Endothelial cell of umbilical vein (primary cell): ENCODE data around the gene GYG1. TPM values are rescaled to one million over a fixed set of nuclear protein-coding genes. Genes with fewer than 3 reads are reported as not detected.

Source experiments
- BruUV-seq: library from RNA; stranded (reverse); fragments of 400-500 nt; replicated peaks from 2 replicates; lab custom pipeline; 2021; lab: Mats Ljungman, UMichigan
- CTCF ChIA-PET: fragments of 300-600, 350-600 bp; sonication (Branson Sonifier 250); formaldehyde crosslinking; loops from one replicate; lab custom pipeline; 2021; ENCODE audit warnings: antibody characterized with exemption, inconsistent platforms; lab: Charles Lee
- POLR2A ChIA-PET: fragments of 300-600, 350-600 bp; sonication (Branson Sonifier 250); formaldehyde crosslinking; loops from one replicate; lab custom pipeline; 2021; ENCODE audit warnings: antibody characterized with exemption, inconsistent platforms; lab: Charles Lee
- DNase-seq: peaks from one replicate; pipeline ENCODE4 v3.0.0-alpha.2; 2011; ENCODE audit warnings: low read depth, low spot score
- FAIRE-seq: peaks from 2 replicates; lab custom pipeline; 2011; peaks lifted over from hg19 to GRCh38; lab: Jason Lieb, UNC
- H2AFZ ChIP-seq: 2 replicates; pipeline ENCODE4 v1.6.0; 2012; ENCODE audit warnings: low read depth, low read length, control low read depth, inconsistent platforms
- H3K27ac ChIP-seq: 2 replicates; pipeline ENCODE4 v1.5.1; 2011; ENCODE audit warnings: low read depth, mild to moderate bottlenecking, control low read depth, low read length, moderate library complexity; ENCODE audit not compliant: insufficient read depth
- H3K27me3 ChIP-seq, 2 experiments: 2 replicates each; pipeline versions ENCODE4 v1.6.0 to v1.6.1; 2011; ENCODE audit warnings: low read length in 2 of 2, mixed read lengths in 1 of 2; ENCODE audit not compliant: control insufficient read depth in 2 of 2, insufficient read depth in 2 of 2
- H3K36me3 ChIP-seq, 2 experiments: 2 replicates in 1 of 2; 3 replicates in 1 of 2; pipeline ENCODE4 v1.5.1; 2011; ENCODE audit warnings: low read length in 2 of 2, mild to moderate bottlenecking in 1 of 2, moderate library complexity in 1 of 2; ENCODE audit not compliant: control insufficient read depth in 2 of 2, insufficient read depth in 2 of 2; ENCODE audit errors: extremely low read depth in 1 of 2
- H3K4me1 ChIP-seq: 3 replicates; pipeline ENCODE4 v1.5.1; 2011; ENCODE audit warnings: mild to moderate bottlenecking, low read length; ENCODE audit not compliant: control insufficient read depth, insufficient read depth; ENCODE audit errors: extremely low read depth
- H3K4me2 ChIP-seq: 2 replicates; pipeline ENCODE4 v1.6.1; 2011; ENCODE audit warnings: low read length, control low read depth, mixed read lengths; ENCODE audit not compliant: insufficient read depth
- H3K4me3 ChIP-seq, 3 experiments: fragments of 200-600 bp in 1 of 3; sonication (generic), shearing (Covaris generic) in 1 of 3; replicated peaks in 1 of 3; 2 replicates each; pipeline ENCODE4 v1.5.1; 2011 to 2016; ENCODE audit warnings: control low read depth in 3 of 3, low read length in 3 of 3, mild to moderate bottlenecking in 2 of 3, inconsistent platforms in 1 of 3, low read depth in 1 of 3, moderate library complexity in 1 of 3; ENCODE audit not compliant: insufficient read depth in 1 of 3
- H3K79me2 ChIP-seq: 2 replicates; pipeline ENCODE4 v1.6.0; 2012; ENCODE audit warnings: low read length, inconsistent platforms; ENCODE audit not compliant: control insufficient read depth, insufficient read depth
- H3K9ac ChIP-seq: replicated peaks from 2 replicates; pipeline ENCODE3; 2011; ENCODE audit warnings: low read length, control low read depth; ENCODE audit not compliant: insufficient read depth; ENCODE audit errors: extremely low read depth
- H3K9me1 ChIP-seq: replicated peaks from 3 replicates; pipeline ENCODE4 v1.6.0; 2011; ENCODE audit warnings: mild to moderate bottlenecking, low read length; ENCODE audit not compliant: control insufficient read depth, insufficient read depth; ENCODE audit errors: extremely low read depth
- H3K9me3 ChIP-seq: replicated peaks from 2 replicates; pipeline ENCODE4 v1.5.1; 2012; ENCODE audit warnings: low read length, inconsistent platforms; ENCODE audit not compliant: control insufficient read depth, insufficient read depth
- H4K20me1 ChIP-seq: replicated peaks from 2 replicates; pipeline ENCODE3; 2011; ENCODE audit warnings: mild to moderate bottlenecking, low read length; ENCODE audit not compliant: control insufficient read depth, insufficient read depth; ENCODE audit errors: extremely low read depth
- EZH2 ChIP-seq: IDR thresholded peaks from 2 replicates; pipeline ENCODE4 v1.6.1; 2012; ENCODE audit warnings: borderline replicate concordance, low read depth, mild to moderate bottlenecking, moderate library complexity, low read length, inconsistent platforms; ENCODE audit not compliant: severe bottlenecking
- GATA2 ChIP-seq: IDR thresholded peaks from 2 replicates; pipeline ENCODE4 v1.7.0; 2011; ENCODE audit warnings: low read depth, mild to moderate bottlenecking, moderate library complexity, mixed read lengths, low read length; ENCODE audit not compliant: insufficient read length, insufficient read depth
- JUN ChIP-seq: IDR thresholded peaks from 2 replicates; pipeline ENCODE4 v1.6.1; 2011; ENCODE audit warnings: borderline replicate concordance, low read depth; ENCODE audit not compliant: insufficient read length, insufficient read depth
- MYC ChIP-seq: IDR thresholded peaks from one replicate; pipeline ENCODE4 v1.6.1; 2011; ENCODE audit warnings: mild to moderate bottlenecking, low read depth, low read length
- POLR2AphosphoS5 ChIP-seq: IDR thresholded peaks from 2 replicates; pipeline ENCODE4 v1.6.1; 2012; ENCODE audit warnings: low read depth, mild to moderate bottlenecking, control low read depth, low read length, moderate library complexity; ENCODE audit not compliant: insufficient read depth
- dilution Hi-C: fragments of 300-500 bp; cut with MboI; formaldehyde crosslinking; loops from one replicate; pipeline ENCODE4 v1.15.0; 2019; ENCODE audit warnings: low sequenced_read_pairs; ENCODE audit not compliant: extremely low pct_ligation_motif_present
- intact Hi-C: fragments of 100-400 bp; cut with micrococcal nuclease; formaldehyde crosslinking; loops from one replicate; pipeline ENCODE4 v1.10.0; 2022
- polyA plus RNA-seq, 4 experiments: library from polyadenylated mRNA; depleted of rRNA in 3 of 4; stranded (reverse) in 3 of 4; unstranded in 1 of 4; fragments of >200 nt; gene quantifications; 2 replicates each; pipeline versions ENCODE4 v1.2.1 to v1.2.3, GENCODE V29; 2011 to 2012; ENCODE audit warnings: missing spikeins in 1 of 4
- total RNA-seq: library from RNA; stranded (reverse); gene quantifications from 2 replicates; pipeline ENCODE4 v1.2.3, GENCODE V29; 2021
- TF ChIP-seq, protein P1 (sequence below): IDR thresholded peaks from 2 replicates; pipeline ENCODE4 v1.6.1; 2011; ENCODE audit not compliant: insufficient read depth, insufficient read length

The GYG1 gene
- total and polyA plus RNA-seq, 2 donors (not counting 3 experiments of a cell fraction or from before 2014, with no cell fraction given): 24.7 to 58.5 TPM

DNA sequence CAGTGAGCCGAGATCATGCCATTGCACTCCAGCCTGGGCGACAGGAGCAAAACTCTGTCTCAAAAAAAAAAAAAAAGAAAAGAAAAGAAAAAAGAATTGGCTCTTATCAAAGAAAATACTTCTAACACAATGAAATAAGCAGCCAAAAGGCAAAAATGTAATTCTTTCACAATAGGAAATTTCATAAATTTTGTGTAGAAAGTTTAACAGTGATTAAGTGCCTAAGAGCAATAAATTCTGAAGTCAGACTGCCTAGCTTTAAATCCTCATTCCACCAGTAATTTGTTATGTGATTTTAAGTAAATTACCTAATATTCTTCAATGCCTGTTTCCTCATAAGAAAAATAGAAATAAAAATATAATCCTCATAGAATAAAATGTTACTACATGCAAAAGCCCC lies 70.4 kb downstream of the GYG1 start:
- Histone ChIP-seq H3K9ac (no peak overlapping the region), H3K79me2 (no peaks in the 10 kb centered on the region), H2AFZ (no peak overlapping the region), H3K9me3 (no peaks in the 10 kb centered on the region), H3K4me1 (no peaks in the 10 kb centered on the region), H3K4me2 (no peak overlapping the region), H3K9me1 (no peaks in the 10 kb centered on the region), H3K36me3 (peaks cover 0 to 5% of the 10 kb centered on the region in 2 experiments), H3K27me3 (no peaks in the 10 kb centered on the region), H4K20me1 (no peaks in the 10 kb centered on the region), H3K27ac (no peak overlapping the region), H3K4me3 (no peak overlapping the region)
- dilution Hi-C loops: no loop called here
- FAIRE-seq (no peak), DNase-seq (no peak)
- CTCF ChIA-PET: no interaction called here
- no peak for TF ChIP-seq POLR2AphosphoS5
- POLR2A ChIA-PET: no interaction called here
- intact Hi-C loops: no loop called here
- BruUV-seq: no TSS peak

DNA sequence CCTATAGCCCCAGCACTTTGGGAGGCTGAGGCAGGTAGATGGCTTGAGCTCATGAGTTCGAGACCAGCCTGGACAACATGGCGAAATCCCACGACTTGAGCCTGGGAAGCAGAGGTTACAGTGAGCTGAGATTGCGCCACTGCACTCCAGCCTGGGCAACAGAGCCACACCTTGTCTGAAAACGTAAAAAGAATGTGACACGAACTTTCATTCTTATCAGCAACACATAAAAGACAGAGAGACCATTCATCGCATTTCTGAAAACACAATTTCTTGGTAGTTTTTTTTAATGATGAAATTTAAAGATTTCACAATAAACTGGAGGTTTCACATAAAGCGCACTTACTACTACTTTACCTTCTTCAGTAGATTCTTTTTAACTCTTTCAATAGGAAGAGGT lies 76.5 kb downstream of the GYG1 start:
- peaks cover 2% of the 10 kb centered on the region in 2 experiments for H3K36me3 ChIP-seq
- TF ChIP-seq, protein P1, sequence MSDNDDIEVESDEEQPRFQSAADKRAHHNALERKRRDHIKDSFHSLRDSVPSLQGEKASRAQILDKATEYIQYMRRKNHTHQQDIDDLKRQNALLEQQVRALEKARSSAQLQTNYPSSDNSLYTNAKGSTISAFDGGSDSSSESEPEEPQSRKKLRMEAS: no peak
- TF ChIP-seq JUN: no peak
- no peak for TF ChIP-seq EZH2
- TF ChIP-seq GATA2: no peak
- TF ChIP-seq POLR2AphosphoS5: no peak
- no peak for TF ChIP-seq MYC
- CTCF ChIA-PET: interaction anchor here (1.9 kb wide), 1 partner anchor 113 kb away, joined by 8 read pairs; no protein-coding TSS in a partner anchor
- no peaks in the 10 kb centered on the region for H4K20me1 ChIP-seq
- H3K79me2 ChIP-seq: no peaks in the 10 kb centered on the region
- H2AFZ ChIP-seq: no peak overlapping the region
- H3K4me1 ChIP-seq: no peaks in the 10 kb centered on the region
- dilution Hi-C loops (no loop called here), intact Hi-C loops (no loop called here)
- DNase-seq (no peak), FAIRE-seq (no peak)
- H3K4me3 ChIP-seq: no peak overlapping the region
- H3K9me1 ChIP-seq: no peaks in the 10 kb centered on the region
- no peak overlapping the region for H3K9ac ChIP-seq
- no peak overlapping the region for H3K4me2 ChIP-seq
- no peaks in the 10 kb centered on the region for H3K9me3 ChIP-seq
- POLR2A ChIA-PET: no interaction called here
- H3K27ac ChIP-seq: no peak overlapping the region
- BruUV-seq: no TSS peak
- no peaks in the 10 kb centered on the region for H3K27me3 ChIP-seq

Other genes starting within 250 kb of the GYG1 start
- gene CPB1, start 163.7 kb upstream of the GYG1 start, total RNA-seq: not detected in 2 replicates
- gene CPB1, start 163.7 kb upstream of the GYG1 start, polyA plus RNA-seq: not detected in 2 replicates
- gene CPA3, start 126.2 kb upstream of the GYG1 start, total RNA-seq: 1.7 and 3.3 TPM in 2 replicates
- 4.6 and 6.4 TPM in 2 replicates for gene CPA3, start 126.2 kb upstream of the GYG1 start, polyA plus RNA-seq
- 23.2 and 24.6 TPM in 2 replicates for gene HLTF, start 95.0 kb downstream of the GYG1 start, total RNA-seq
- gene HLTF, start 95.0 kb downstream of the GYG1 start, polyA plus RNA-seq: 4.7 and 8.7 TPM in 2 replicates
- gene HPS3, start 138.1 kb downstream of the GYG1 start, total RNA-seq: 16.1 and 17.8 TPM in 2 replicates
- gene HPS3, start 138.1 kb downstream of the GYG1 start, polyA plus RNA-seq: 6.7 and 8.8 TPM in 2 replicates
- not detected in 2 replicates for gene CP, start 230.3 kb downstream of the GYG1 start, total RNA-seq
- not detected in 2 replicates for gene CP, start 230.3 kb downstream of the GYG1 start, polyA plus RNA-seq